Colon (tissue), 2 donors: Measurements from ENCODE around the gene TMEM255B.
"Not testable (repeated sequence)": the region's sequence is repeated elsewhere in the genome, so short reads cannot be mapped to it uniquely, and the experiment has no call there.

ENCODE experiments used
- FAIRE-seq: peaks from 2 replicates; lab custom pipeline; 2012; peaks lifted over from hg19 to GRCh38; lab: Jason Lieb, UNC
- donor health status: control.
- donor health status: control.

Gene TMEM255B

GRCh38 chr13:113758651-113759524 is at the start of gene TMEM255B:
TMEM255B (plus strand) TSS chr13:113759226; CDS start chr13:113759270, 44 bp downstream.
- FAIRE-seq: no peak

- FAIRE-seq: no peak
These were observed 36.1 kb upstream of the TMEM255B start for GRCh38 chr13:113722921-113723320.

- FAIRE-seq: no peak
These were observed 35.5 kb upstream of the TMEM255B start for GRCh38 chr13:113723410-113724015.

- FAIRE-seq: no peak
These were observed 34.8 kb upstream of the TMEM255B start for GRCh38 chr13:113724016-113724758.

GRCh38 chr13:113724780-113725315 is 34.2 kb upstream of the TMEM255B start:
- FAIRE-seq: no peak

GRCh38 chr13:113725329-113726105 is 33.5 kb upstream of the TMEM255B start:
- not testable (repeated sequence) for FAIRE-seq

GRCh38 chr13:113726106-113726821 is 32.8 kb upstream of the TMEM255B start:
- not testable (repeated sequence) for FAIRE-seq

- FAIRE-seq: no peak
These were observed 32.0 kb upstream of the TMEM255B start for GRCh38 chr13:113726961-113727411.

GRCh38 chr13:113728571-113729054 is 30.4 kb upstream of the TMEM255B start:
- no peak for FAIRE-seq

- FAIRE-seq: no peak
These were observed 29.6 kb upstream of the TMEM255B start for GRCh38 chr13:113729187-113730019.

- FAIRE-seq: no peak
These were observed 28.8 kb upstream of the TMEM255B start for GRCh38 chr13:113730258-113730691.

- FAIRE-seq: no peak
These were observed 28.2 kb upstream of the TMEM255B start for GRCh38 chr13:113730831-113731191.

- no peak for FAIRE-seq
These were observed 27.5 kb upstream of the TMEM255B start for GRCh38 chr13:113731192-113732175.

- no peak for FAIRE-seq
These were observed 26.7 kb upstream of the TMEM255B start for GRCh38 chr13:113732176-113732960.

- FAIRE-seq: no peak
These were observed 25.8 kb upstream of the TMEM255B start for GRCh38 chr13:113732961-113733950.

- FAIRE-seq: no peak
These were observed 24.8 kb upstream of the TMEM255B start for GRCh38 chr13:113734099-113734825.
